Measurements from ENCODE around the gene DPH7. TPM values are rescaled to one million over a fixed set of nuclear protein-coding genes. Genes with fewer than 3 reads are reported as not detected.

The DPH7 gene
- total RNA-seq, 1 donor from 2014 or later: 34.4 TPM

- Histone ChIP-seq H3K4me3 (ENCODE audit: insufficient read depth, low read depth, low read length) (no peak overlapping the region), H3K4me1 (ENCODE audit: insufficient read depth, low read length) (peaks cover 10% of the 10 kb centered on the region), H3K9ac (ENCODE audit: low read length) (no peak overlapping the region), H3K79me2 (ENCODE audit: insufficient read depth, low read length) (peaks cover 57% of the 10 kb centered on the region), H3K9me3 (ENCODE audit: insufficient read depth, low read depth, low read length) (no peaks in the 10 kb centered on the region), H3K27ac (ENCODE audit: low read depth, low read length) (no peak overlapping the region), H3K27me3 (ENCODE audit: insufficient read depth, low read length) (no peaks in the 10 kb centered on the region), H4K20me1 (ENCODE audit: insufficient read depth, low read length) (peaks cover 58% of the 10 kb centered on the region), H3K36me3 (ENCODE audit: insufficient read depth, low read length) (peaks cover 19% of the 10 kb centered on the region), H2AFZ (ENCODE audit: low read depth, low read length) (no peak overlapping the region), H3K4me2 (ENCODE audit: low read length) (peak overlapping the region; percentile 98)
- H3K9me3 Mint-ChIP-seq (ENCODE audit: unreplicated experiment): no peaks in the 10 kb centered on the region
- DNase-seq (ENCODE audit: low read depth) (no peak), FAIRE-seq (no peak)
- H3K27me3 Mint-ChIP-seq (ENCODE audit: low read depth, unreplicated experiment): peaks cover 4% of the 10 kb centered on the region
- TF ChIP-seq EZH2 (IDR thresholded peaks at IDR 0.05; ENCODE audit: insufficient read depth, low read length) (no peak), CTCF (IDR thresholded peaks at IDR 0.05; ENCODE audit: insufficient read depth, low read depth, low read length) (no peak)
- H3K4me1 Mint-ChIP-seq (ENCODE audit: low read depth, unreplicated experiment): peaks cover 4% of the 10 kb centered on the region
- no peak overlapping the region for H3K4me3 Mint-ChIP-seq (ENCODE audit: unreplicated experiment)
- peaks cover 5% of the 10 kb centered on the region for H3K36me3 Mint-ChIP-seq (ENCODE audit: low read depth, unreplicated experiment)
- H3K27ac Mint-ChIP-seq (ENCODE audit: unreplicated experiment): no peak overlapping the region
Observed at GRCh38 chr9:137588311-137588710, 9.6 kb upstream of the DPH7 start.

GRCh38 chr9:137586854-137587253, 8.1 kb upstream of the DPH7 start:
- peaks cover 67% of the 10 kb centered on the region for H4K20me1 ChIP-seq (ENCODE audit: insufficient read depth, low read length)
- FAIRE-seq (no peak), DNase-seq (ENCODE audit: low read depth) (no peak)
- no peaks in the 10 kb centered on the region for H3K9me3 ChIP-seq (ENCODE audit: insufficient read depth, low read depth, low read length)
- H3K4me3 ChIP-seq (ENCODE audit: insufficient read depth, low read depth, low read length): no peak overlapping the region
- Mint-ChIP-seq H3K4me3 (ENCODE audit: unreplicated experiment) (no peak overlapping the region), H3K9me3 (ENCODE audit: unreplicated experiment) (no peaks in the 10 kb centered on the region), H3K36me3 (ENCODE audit: low read depth, unreplicated experiment) (peaks cover 8% of the 10 kb centered on the region), H3K27ac (ENCODE audit: unreplicated experiment) (no peak overlapping the region), H3K27me3 (ENCODE audit: low read depth, unreplicated experiment) (no peaks in the 10 kb centered on the region), H3K4me1 (ENCODE audit: low read depth, unreplicated experiment) (peaks cover 4% of the 10 kb centered on the region)
- TF ChIP-seq CTCF (IDR thresholded peaks at IDR 0.05; ENCODE audit: insufficient read depth, low read depth, low read length) (no peak), EZH2 (IDR thresholded peaks at IDR 0.05; ENCODE audit: insufficient read depth, low read length) (no peak)
- H3K36me3 ChIP-seq (ENCODE audit: insufficient read depth, low read length): peaks cover 19% of the 10 kb centered on the region
- no peak overlapping the region for H3K4me2 ChIP-seq (ENCODE audit: low read length)
- no peak overlapping the region for H2AFZ ChIP-seq (ENCODE audit: low read depth, low read length)
- H3K79me2 ChIP-seq (ENCODE audit: insufficient read depth, low read length): peaks cover 58% of the 10 kb centered on the region
- H3K4me1 ChIP-seq (ENCODE audit: insufficient read depth, low read length): peaks cover 10% of the 10 kb centered on the region
- no peaks in the 10 kb centered on the region for H3K27me3 ChIP-seq (ENCODE audit: insufficient read depth, low read length)
- H3K27ac ChIP-seq (ENCODE audit: low read depth, low read length): no peak overlapping the region
- H3K9ac ChIP-seq (ENCODE audit: low read length): no peak overlapping the region

DNA sequence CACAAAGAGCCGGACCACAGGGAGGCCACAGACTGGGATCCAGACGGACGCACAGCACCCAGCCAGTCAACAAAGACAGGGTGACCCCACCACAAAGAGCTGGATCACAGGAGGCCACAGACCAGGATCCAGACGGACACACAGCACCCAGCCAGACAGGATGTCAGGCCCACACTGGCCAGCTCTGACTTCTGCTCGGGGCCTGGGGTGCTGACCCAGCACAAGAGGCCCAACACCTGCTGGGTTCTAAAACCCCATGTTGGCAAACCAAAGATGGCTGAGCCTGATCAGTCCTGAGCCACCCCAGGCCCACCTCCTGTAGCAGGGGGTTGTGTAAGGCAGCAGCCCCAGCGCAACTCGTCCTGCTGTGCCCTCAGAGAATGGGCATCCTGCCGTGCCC, 5.2 kb upstream of the DPH7 start:
- Mint-ChIP-seq H3K9me3 (ENCODE audit: unreplicated experiment) (no peaks in the 10 kb centered on the region), H3K36me3 (ENCODE audit: low read depth, unreplicated experiment) (peaks cover 8% of the 10 kb centered on the region), H3K27me3 (ENCODE audit: low read depth, unreplicated experiment) (no peaks in the 10 kb centered on the region), H3K4me1 (ENCODE audit: low read depth, unreplicated experiment) (peaks cover 4% of the 10 kb centered on the region), H3K4me3 (ENCODE audit: unreplicated experiment) (no peak overlapping the region), H3K27ac (ENCODE audit: unreplicated experiment) (peak overlapping the region; percentile 34)
- DNase-seq (ENCODE audit: low read depth) (no peak), FAIRE-seq (no peak)
- TF ChIP-seq CTCF (IDR thresholded peaks at IDR 0.05; ENCODE audit: insufficient read depth, low read depth, low read length): no peak
- no peak for TF ChIP-seq EZH2 (IDR thresholded peaks at IDR 0.05; ENCODE audit: insufficient read depth, low read length)
- Histone ChIP-seq H3K4me1 (ENCODE audit: insufficient read depth, low read length) (peaks cover 5% of the 10 kb centered on the region), H3K27me3 (ENCODE audit: insufficient read depth, low read length) (no peaks in the 10 kb centered on the region), H3K27ac (ENCODE audit: low read depth, low read length) (no peak overlapping the region), H3K4me2 (ENCODE audit: low read length) (no peak overlapping the region), H2AFZ (ENCODE audit: low read depth, low read length) (no peak overlapping the region), H4K20me1 (ENCODE audit: insufficient read depth, low read length) (peaks cover 60% of the 10 kb centered on the region), H3K4me3 (ENCODE audit: insufficient read depth, low read depth, low read length) (no peak overlapping the region), H3K9me3 (ENCODE audit: insufficient read depth, low read depth, low read length) (no peaks in the 10 kb centered on the region), H3K79me2 (ENCODE audit: insufficient read depth, low read length) (peaks cover 49% of the 10 kb centered on the region), H3K9ac (ENCODE audit: low read length) (no peak overlapping the region), H3K36me3 (ENCODE audit: insufficient read depth, low read length) (peaks cover 24% of the 10 kb centered on the region)
